ENCODE results near the gene SYTL3.

DNA sequence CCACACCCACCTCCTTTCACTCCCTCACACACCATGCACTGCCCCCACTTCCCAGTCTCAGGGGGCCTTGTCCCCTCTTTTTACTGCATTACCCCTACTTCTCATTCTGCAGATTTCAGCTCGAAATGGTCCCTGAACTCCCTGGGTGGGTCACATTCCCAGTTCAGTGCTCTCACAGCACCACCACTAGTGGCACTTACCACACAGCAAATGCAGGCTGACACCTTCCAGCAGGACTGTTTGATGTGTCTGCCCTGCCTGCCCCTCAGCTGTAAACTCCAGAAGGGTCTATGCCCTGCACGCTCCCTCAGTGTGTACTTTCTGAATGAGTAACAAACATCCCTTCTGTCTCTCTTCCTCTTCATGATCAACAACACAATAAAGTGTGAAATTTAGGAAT lies 9.3 kb upstream of the SYTL3 start:
- TF ChIP-seq, protein P1, sequence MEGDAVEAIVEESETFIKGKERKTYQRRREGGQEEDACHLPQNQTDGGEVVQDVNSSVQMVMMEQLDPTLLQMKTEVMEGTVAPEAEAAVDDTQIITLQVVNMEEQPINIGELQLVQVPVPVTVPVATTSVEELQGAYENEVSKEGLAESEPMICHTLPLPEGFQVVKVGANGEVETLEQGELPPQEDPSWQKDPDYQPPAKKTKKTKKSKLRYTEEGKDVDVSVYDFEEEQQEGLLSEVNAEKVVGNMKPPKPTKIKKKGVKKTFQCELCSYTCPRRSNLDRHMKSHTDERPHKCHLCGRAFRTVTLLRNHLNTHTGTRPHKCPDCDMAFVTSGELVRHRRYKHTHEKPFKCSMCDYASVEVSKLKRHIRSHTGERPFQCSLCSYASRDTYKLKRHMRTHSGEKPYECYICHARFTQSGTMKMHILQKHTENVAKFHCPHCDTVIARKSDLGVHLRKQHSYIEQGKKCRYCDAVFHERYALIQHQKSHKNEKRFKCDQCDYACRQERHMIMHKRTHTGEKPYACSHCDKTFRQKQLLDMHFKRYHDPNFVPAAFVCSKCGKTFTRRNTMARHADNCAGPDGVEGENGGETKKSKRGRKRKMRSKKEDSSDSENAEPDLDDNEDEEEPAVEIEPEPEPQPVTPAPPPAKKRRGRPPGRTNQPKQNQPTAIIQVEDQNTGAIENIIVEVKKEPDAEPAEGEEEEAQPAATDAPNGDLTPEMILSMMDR (IDR thresholded peaks at IDR 0.05) = no peak
- no peak for TF ChIP-seq POLR2A (IDR thresholded peaks at IDR 0.05)
